ENCODE measurements around the gene CIART.

DNA sequence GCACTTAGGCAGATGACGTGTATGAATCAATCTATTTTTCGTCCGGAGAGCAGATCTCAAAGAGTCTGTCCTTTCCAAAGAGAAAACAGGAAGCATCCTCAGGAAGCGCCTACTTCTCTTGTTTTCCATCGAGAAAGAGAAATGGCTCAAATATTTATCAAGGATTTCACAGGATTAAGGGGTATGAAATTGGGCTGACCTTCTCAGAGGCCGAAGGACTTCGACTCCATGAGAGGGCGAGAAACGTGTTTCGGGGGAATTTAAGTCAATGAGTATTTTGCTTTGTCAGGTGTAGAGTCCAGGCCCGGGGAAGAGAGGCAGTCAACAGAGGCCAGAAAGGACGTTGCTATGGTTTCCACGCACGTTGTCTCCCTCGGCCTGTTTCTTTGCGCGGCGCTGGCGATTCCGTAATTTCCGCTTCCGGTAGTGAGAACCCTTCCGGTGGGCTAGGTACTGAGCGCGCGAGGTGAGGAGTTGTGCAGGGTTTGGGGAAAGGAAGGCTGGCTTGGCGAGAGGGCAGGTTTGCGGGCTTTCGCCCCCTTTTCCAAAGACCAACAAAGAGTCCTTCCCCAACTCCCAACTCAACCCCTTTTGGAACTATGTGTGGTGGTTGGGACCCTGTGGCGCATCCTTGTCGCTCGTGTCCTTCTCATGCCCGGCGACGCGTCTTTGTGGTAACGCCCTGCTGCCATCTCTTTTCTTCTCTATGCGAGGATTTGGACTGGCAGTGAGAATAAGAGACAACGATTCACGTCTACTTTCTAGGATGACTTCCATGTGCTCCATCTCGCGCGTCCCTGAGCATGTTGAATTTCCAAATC lies 11.3 kb downstream of the CIART start, which contains the start of gene MRPS21:
- TF ChIP-seq CTCF (IDR thresholded peaks at IDR 0.05; ENCODE audit: poor library complexity) (no peak), EZH2 (IDR thresholded peaks at IDR 0.05; ENCODE audit: borderline replicate concordance) (no peak), EZH2phosphoT487 (IDR thresholded peaks at IDR 0.05; ENCODE audit: low read depth, severe bottlenecking, unreplicated experiment) (no peak)

Measured in hepatocyte (in vitro differentiated cells).